Brain microvascular endothelial cell (primary cell): ENCODE data around the gene DENND1A.

Experiments used
- DNase-seq: peaks from one replicate; pipeline ENCODE4 v3.0.0-alpha.2; 2020
- H3K27ac ChIP-seq: fragments of 250-450 bp; sonication (Bioruptor Pico); 2 replicates; pipeline ENCODE4 v1.5.1; 2020; ENCODE audit warnings: mild to moderate bottlenecking, moderate library complexity
- H3K27me3 ChIP-seq: fragments of 250-450 bp; sonication (Bioruptor Pico); replicated peaks from 2 replicates; pipeline ENCODE4 v1.5.1; 2020; ENCODE audit warnings: mild to moderate bottlenecking
- H3K36me3 ChIP-seq: fragments of 250-450 bp; sonication (Bioruptor Pico); replicated peaks from 2 replicates; pipeline ENCODE4 v1.5.1; 2020; ENCODE audit warnings: mild to moderate bottlenecking
- H3K4me3 ChIP-seq: 2 replicates; pipeline ENCODE4 v1.5.1; 2011; ENCODE audit warnings: low read depth, mild to moderate bottlenecking, control low read depth, low read length, moderate library complexity
- CTCF ChIP-seq: IDR thresholded peaks from 2 replicates; pipeline ENCODE4 v1.5.1; 2011; ENCODE audit warnings: low read depth, mild to moderate bottlenecking, moderate library complexity, low read length, control low read depth, inconsistent platforms; ENCODE audit errors: missing control alignments
- in situ Hi-C: cut with HindIII; loops from 2 replicates; pipeline ENCODE4 v1.10.0; 2017; ENCODE audit warnings: low sequenced_read_pairs, low pct_ligation_motif_present

DENND1A gene

GRCh38 chr9:123541411-123541810 is 388.5 kb downstream of the DENND1A start:
- Histone ChIP-seq H3K27ac (no peak overlapping the region), H3K36me3 (no peaks in the 10 kb centered on the region), H3K4me3 (no peak overlapping the region), H3K27me3 (no peaks in the 10 kb centered on the region)
- no peak for DNase-seq
- in situ Hi-C loops = no loop called here
- TF ChIP-seq CTCF = no peak

- no peaks in the 10 kb centered on the region for H3K27me3 ChIP-seq
- no peak for TF ChIP-seq CTCF
- DNase-seq = no peak
- H3K4me3 ChIP-seq = no peak overlapping the region
- in situ Hi-C loops = no loop called here
- H3K36me3 ChIP-seq = no peaks in the 10 kb centered on the region
- H3K27ac ChIP-seq = no peak overlapping the region
Observed at GRCh38 chr9:123540457-123540856, 389.5 kb downstream of the DENND1A start.

GRCh38 chr9:123537809-123538208 is 392.1 kb downstream of the DENND1A start:
- Histone ChIP-seq H3K36me3 (no peaks in the 10 kb centered on the region), H3K4me3 (no peak overlapping the region), H3K27ac (no peak overlapping the region), H3K27me3 (no peaks in the 10 kb centered on the region)
- TF ChIP-seq CTCF = no peak
- in situ Hi-C loops = no loop called here
- DNase-seq = no peak

- H3K36me3 ChIP-seq = no peaks in the 10 kb centered on the region
- DNase-seq = no peak
- H3K27me3 ChIP-seq = no peaks in the 10 kb centered on the region
- no peak overlapping the region for H3K4me3 ChIP-seq
- H3K27ac ChIP-seq = no peak overlapping the region
- in situ Hi-C loops = no loop called here
- TF ChIP-seq CTCF = no peak
Observed at GRCh38 chr9:123536455-123536868, 393.5 kb downstream of the DENND1A start.

GRCh38 chr9:123534336-123534735 is 395.6 kb downstream of the DENND1A start:
- no peak overlapping the region for H3K27ac ChIP-seq
- in situ Hi-C loops = no loop called here
- DNase-seq = no peak
- no peaks in the 10 kb centered on the region for H3K36me3 ChIP-seq
- H3K4me3 ChIP-seq = no peak overlapping the region
- no peak for TF ChIP-seq CTCF
- no peaks in the 10 kb centered on the region for H3K27me3 ChIP-seq

- no peak for DNase-seq
- in situ Hi-C loops = no loop called here
- no peaks in the 10 kb centered on the region for H3K36me3 ChIP-seq
Observed at GRCh38 chr9:123530244-123530643, 399.7 kb downstream of the DENND1A start.

More at GRCh38 chr9:123530244-123530643, 399.7 kb downstream of the DENND1A start:
- no peak overlapping the region for H3K4me3 ChIP-seq
- TF ChIP-seq CTCF = no peak
- H3K27ac ChIP-seq = no peak overlapping the region
- no peaks in the 10 kb centered on the region for H3K27me3 ChIP-seq
